Heart right ventricle (tissue), 16 donors: ENCODE data around the gene NATD1. TPM values are rescaled to one million over a fixed set of nuclear protein-coding genes. Genes with fewer than 3 reads are reported as not detected.
"Not testable (repeated sequence)": the region's sequence is repeated elsewhere in the genome, so short reads cannot be mapped to it uniquely, and the experiment has no call there.

ENCODE experiments used
- ATAC-seq, 8 donors: fragments of 200-7000 bp; cut with Tn5 transposase; one replicate each; pipeline ENCODE4 v1.9.1; 2020; ENCODE audit warnings: mild to moderate bottlenecking in 8 of 8, moderate library complexity in 8 of 8, moderate number of reproducible peaks in 1 of 8
- DNase-seq, 2 donors: peaks; one replicate each; pipeline ENCODE4 v3.0.0-alpha.2; 2020
- H3K27ac ChIP-seq, 10 donors: fragments of 200-600 bp; sonication (generic) in 2 of 10; one replicate each; pipeline versions ENCODE4 v1.5.0 to v1.8.0; 2020 to 2022; ENCODE audit warnings: mild to moderate bottlenecking in 3 of 10
- H3K27me3 ChIP-seq, 7 donors: fragments of 200-600 bp; one replicate each; pipeline ENCODE4 v1.8.0; 2021 to 2022; ENCODE audit warnings: mild to moderate bottlenecking in 2 of 7
- H3K36me3 ChIP-seq, 9 donors: fragments of 200-600 bp; sonication (generic) in 1 of 9; one replicate each; pipeline versions ENCODE4 v1.5.0 to v1.8.0; 2020 to 2022; ENCODE audit warnings: mild to moderate bottlenecking in 2 of 9
- H3K4me1 ChIP-seq, 9 donors: fragments of 200-600 bp; sonication (generic) in 1 of 9; one replicate each; pipeline versions ENCODE4 v1.5.0 to v1.8.0; 2020 to 2022; ENCODE audit warnings: mild to moderate bottlenecking in 4 of 9
- H3K4me3 ChIP-seq, 10 donors: fragments of 200-600 bp; sonication (generic) in 2 of 10; one replicate each; pipeline versions ENCODE4 v1.5.0 to v1.8.0; 2020 to 2022; ENCODE audit warnings: mild to moderate bottlenecking in 7 of 10, moderate library complexity in 2 of 10
- H3K9me3 ChIP-seq, 11 donors: fragments of 200-600 bp in 10 of 11; sonication (generic) in 2 of 11; one replicate each; pipeline versions ENCODE4 v1.5.0 to v1.8.0; 2013 to 2022; ENCODE audit warnings: mild to moderate bottlenecking in 2 of 11, control low read depth in 1 of 11, moderate library complexity in 1 of 11
- WGBS, 2 donors: extraction: QIAGEN DNeasy Blood & Tissue Kit; methylation state at CpG; one replicate each; pipeline ENCODE4 v1.1.7; 2013; ENCODE audit warnings: inconsistent platforms in 1 of 2; 5-methylcytosine and 5-hydroxymethylcytosine counted together
- intact Hi-C, 10 donors: fragments of 100-400 bp; cut with DNase I; formaldehyde crosslinking; loops; one replicate each; pipeline versions ENCODE4 v1.11.1 to v1.14.2; 2022
- polyA plus RNA-seq, 2 donors: library from polyadenylated mRNA; stranded (reverse); fragments of 200-250 nt; gene quantifications; one replicate each; pipeline ENCODE4 v1.2.3, GENCODE V29; 2013
- total RNA-seq, 10 donors: library from RNA; stranded (reverse); fragmentation: NEBNext Ultra II Directional in 3 of 10; extraction: Animal tissue kit (Norgen Biotek cat#: 25700) in 3 of 10; gene quantifications; one replicate each; pipeline versions ENCODE4 v1.2.1 to v1.2.4, GENCODE V29; 2021 to 2023
- TF ChIP-seq, protein P1 (sequence below), 9 donors: fragments of 200-600 bp; sonication (generic) in 2 of 9; IDR thresholded peaks; one replicate each; pipeline versions ENCODE4 v1.5.0 to v1.8.0; 2021 to 2022; ENCODE audit warnings: antibody characterized with exemption in 9 of 9, mild to moderate bottlenecking in 5 of 9, moderate library complexity in 1 of 9
- donor health status: Arrhythmogenic right ventricular cardiomyopathy.
- donor health status: ischemic (EF 13 %, LVEDD 7.1; RV severe dilation, severe dysfunction).
- donor health status: healthy with polysubstance abuse.
- donor health status: DM: no; HTN: yes; CAD: no.
- donor health status: DM: no; HTN: no; CAD: no.
- donor health status: ischemic (EF 25% LVEDD 6.9; RV normal size, moderate dysfunction).
- donor health status: ischemic (EF 25% LVEDD 5.7; RV mildly dilated, moderate dysfunction).
- donor health status: healthy.
- donor health status: DM: yes; HTN: yes; CAD: no.
- donor health status: Ischemic cardiomyopathy.
- donor health status: ischemic (EF 35%, LVEDD 5.7; RV mildly dilated, moderate dysfunction).
- donor health status: nonischemic (EF 11% LVEDD 7.7; RV severe dilation, severe dysfunction).
- donor health status: DM: yes; HTN: yes; CAD: no.
- donor health status: PGD.
- donor health status: ischemic (EF 29% LVEDD 5.4; RV normal size, mild dysfunction).
- donor health status: nonischemic (EF 23%, LVEDD 6.1; RV moderate dilation, normal function).

Gene NATD1
- total and polyA plus RNA-seq, 12 donors = 3.1 to 23.1 (median 18.1) TPM

DNA sequence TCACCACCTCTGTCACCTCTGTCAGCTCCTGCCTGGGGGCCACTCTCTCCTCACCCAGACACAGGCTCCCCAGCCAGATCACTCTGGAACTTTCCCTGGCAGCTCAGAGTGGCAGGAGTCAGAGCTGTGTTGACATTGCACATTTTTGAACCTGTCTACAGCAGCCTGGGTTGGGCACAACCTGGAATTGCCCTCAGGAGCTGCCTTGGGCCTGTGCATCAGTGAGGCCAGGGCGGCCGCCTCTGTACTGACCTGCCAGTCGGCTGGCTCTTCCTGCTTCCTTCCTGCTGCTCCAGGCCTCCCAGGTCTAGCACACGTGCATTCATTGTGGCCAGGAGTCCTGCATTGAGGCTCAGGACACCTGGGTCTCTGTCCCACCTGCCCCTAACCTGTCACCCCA lies 25.1 kb downstream of the NATD1 start:
- WGBS, 2 donors = 60 to 61% methylated on average over 4 of the region's 4 CpGs
- peak in 3 of 8 donors; percentile 12 to 31 (median 20) for ATAC-seq
- no peak overlapping the region for H3K27ac ChIP-seq

DNA sequence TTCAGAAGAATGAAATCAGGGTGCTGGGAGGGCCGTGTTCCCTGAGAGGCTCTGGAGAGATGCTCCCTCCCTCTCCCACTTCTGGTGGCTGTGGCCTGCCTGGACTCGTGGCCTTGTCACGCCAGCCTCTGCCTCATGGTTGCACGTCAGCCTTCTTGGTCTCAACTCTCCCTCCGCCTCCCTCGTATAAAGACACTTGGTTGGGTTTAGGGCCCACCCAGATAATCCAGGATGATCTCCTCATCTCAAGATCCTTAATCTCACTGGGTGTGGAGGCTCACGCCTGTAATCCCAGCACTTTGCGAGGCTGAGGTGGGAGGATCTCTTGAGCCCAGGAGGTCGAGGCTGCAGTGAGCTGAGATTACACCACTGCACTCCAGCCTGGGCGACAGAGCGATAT lies 25.9 kb downstream of the NATD1 start:
- H3K27ac ChIP-seq, H3K4me3 ChIP-seq, intact Hi-C loops, H3K36me3 ChIP-seq, DNase-seq, H3K27me3 ChIP-seq, H3K9me3 ChIP-seq: not testable (repeated sequence)
- H3K4me1 ChIP-seq = peaks cover 0 to 13% (median 0%) of the 10 kb centered on the region in 9 donors
- WGBS, 2 donors = 89 to 92% methylated on average over 11 of the region's 11 CpGs
- ATAC-seq = peak in 1 of 8 donors; percentile 12

More for the DNA sequence above, 25.1 kb downstream of the NATD1 start:
- TF ChIP-seq, protein P1, sequence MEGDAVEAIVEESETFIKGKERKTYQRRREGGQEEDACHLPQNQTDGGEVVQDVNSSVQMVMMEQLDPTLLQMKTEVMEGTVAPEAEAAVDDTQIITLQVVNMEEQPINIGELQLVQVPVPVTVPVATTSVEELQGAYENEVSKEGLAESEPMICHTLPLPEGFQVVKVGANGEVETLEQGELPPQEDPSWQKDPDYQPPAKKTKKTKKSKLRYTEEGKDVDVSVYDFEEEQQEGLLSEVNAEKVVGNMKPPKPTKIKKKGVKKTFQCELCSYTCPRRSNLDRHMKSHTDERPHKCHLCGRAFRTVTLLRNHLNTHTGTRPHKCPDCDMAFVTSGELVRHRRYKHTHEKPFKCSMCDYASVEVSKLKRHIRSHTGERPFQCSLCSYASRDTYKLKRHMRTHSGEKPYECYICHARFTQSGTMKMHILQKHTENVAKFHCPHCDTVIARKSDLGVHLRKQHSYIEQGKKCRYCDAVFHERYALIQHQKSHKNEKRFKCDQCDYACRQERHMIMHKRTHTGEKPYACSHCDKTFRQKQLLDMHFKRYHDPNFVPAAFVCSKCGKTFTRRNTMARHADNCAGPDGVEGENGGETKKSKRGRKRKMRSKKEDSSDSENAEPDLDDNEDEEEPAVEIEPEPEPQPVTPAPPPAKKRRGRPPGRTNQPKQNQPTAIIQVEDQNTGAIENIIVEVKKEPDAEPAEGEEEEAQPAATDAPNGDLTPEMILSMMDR (IDR thresholded peaks at IDR 0.05) = no peak
- H3K4me1 ChIP-seq = peaks cover 0 to 13% (median 0%) of the 10 kb centered on the region in 9 donors
- H3K4me3 ChIP-seq = no peak overlapping the region
- intact Hi-C loops = no loop called here
- no peak for DNase-seq
- H3K36me3 ChIP-seq = no peaks in the 10 kb centered on the region
- peaks cover 0 to 8% (median 4%) of the 10 kb centered on the region in 11 donors for H3K9me3 ChIP-seq
- H3K27me3 ChIP-seq = no peaks in the 10 kb centered on the region

DNA sequence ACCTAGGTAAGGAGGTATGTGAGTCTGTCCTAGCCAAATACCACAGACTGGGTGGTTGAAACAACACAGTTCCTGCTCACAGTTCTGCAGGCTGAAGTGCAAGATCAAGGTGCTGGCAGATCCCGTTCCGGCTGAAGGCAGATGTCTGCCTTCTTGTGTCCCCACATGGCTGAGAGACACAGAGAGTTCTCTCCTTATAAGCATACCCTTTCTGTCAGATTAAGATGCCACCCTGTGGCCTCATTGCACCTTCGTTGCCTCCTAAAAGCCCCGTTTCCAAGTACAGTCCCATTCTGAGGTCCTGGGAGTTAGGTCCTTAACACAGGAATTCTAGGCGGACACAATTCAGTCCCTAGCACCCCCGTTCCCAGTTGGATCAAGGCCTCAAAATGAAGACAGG lies 30.1 kb downstream of the NATD1 start:
- TF ChIP-seq, protein P1 (IDR thresholded peaks at IDR 0.05) = no peak
- intact Hi-C loops = loop anchor here in 1 of 10 donors (5.0 kb wide), 1 partner anchor 51 kb away; no protein-coding TSS in a partner anchor
- DNase-seq (no peak), ATAC-seq (no peak)
- H3K27ac ChIP-seq = no peak overlapping the region
- H3K9me3 ChIP-seq = peaks cover 0 to 5% (median 0%) of the 10 kb centered on the region in 11 donors
- no peak overlapping the region for H3K4me3 ChIP-seq
- peaks cover 0 to 6% (median 0%) of the 10 kb centered on the region in 9 donors for H3K4me1 ChIP-seq
- no peaks in the 10 kb centered on the region for H3K27me3 ChIP-seq
- 92 to 93% methylated on average over 6 of the region's 6 CpGs for WGBS, 2 donors
- peaks cover 0 to 5% (median 0%) of the 10 kb centered on the region in 9 donors for H3K36me3 ChIP-seq

DNA sequence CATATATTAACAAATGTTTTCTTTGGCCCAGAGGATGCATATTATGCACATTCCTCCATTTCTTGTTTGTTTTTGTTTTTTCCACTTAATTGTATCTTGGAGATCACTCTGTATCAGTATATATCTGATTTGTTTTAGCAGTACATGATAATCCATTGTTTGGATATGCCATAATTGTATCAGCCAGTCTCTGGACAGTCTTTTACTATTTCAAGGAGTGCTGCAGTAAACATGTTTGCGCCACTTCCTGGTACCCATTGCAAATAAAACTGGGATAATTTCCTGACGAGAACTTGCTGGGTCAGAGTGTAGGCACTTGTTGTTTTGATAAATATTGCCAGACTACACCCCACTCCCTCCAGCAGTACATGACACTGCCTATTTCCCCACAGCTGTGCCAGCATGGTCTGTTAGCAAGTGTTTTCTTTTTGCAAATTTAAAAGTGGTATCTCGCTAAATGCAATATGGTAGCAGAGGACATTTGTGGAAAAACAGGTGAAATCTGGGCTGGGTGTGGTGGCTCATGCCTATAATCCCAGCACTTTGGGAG lies 34.3 kb downstream of the NATD1 start:
- TF ChIP-seq, protein P1 (IDR thresholded peaks at IDR 0.05) = no peak
- peaks cover 0 to 5% (median 0%) of the 10 kb centered on the region in 11 donors for H3K9me3 ChIP-seq
- ATAC-seq (no peak), DNase-seq (no peak)
- WGBS, 2 donors = 89 to 90% methylated on average over 3 of the region's 3 CpGs
- H3K27ac ChIP-seq = no peak overlapping the region
- peaks cover 5 to 24% (median 13%) of the 10 kb centered on the region in 9 donors for H3K4me1 ChIP-seq
- H3K36me3 ChIP-seq = peaks cover 0 to 6% (median 0%) of the 10 kb centered on the region in 9 donors
- intact Hi-C loops = loop anchor here in 4 of 10 donors (10.0 kb wide), 3 partner anchors 54 to 94 kb away; partner anchors contain the start of genes DHRS7B (in 2 of the 4) and MAP2K3 (in 2 of the 4)
- no peak overlapping the region for H3K4me3 ChIP-seq
- no peaks in the 10 kb centered on the region for H3K27me3 ChIP-seq

DNA sequence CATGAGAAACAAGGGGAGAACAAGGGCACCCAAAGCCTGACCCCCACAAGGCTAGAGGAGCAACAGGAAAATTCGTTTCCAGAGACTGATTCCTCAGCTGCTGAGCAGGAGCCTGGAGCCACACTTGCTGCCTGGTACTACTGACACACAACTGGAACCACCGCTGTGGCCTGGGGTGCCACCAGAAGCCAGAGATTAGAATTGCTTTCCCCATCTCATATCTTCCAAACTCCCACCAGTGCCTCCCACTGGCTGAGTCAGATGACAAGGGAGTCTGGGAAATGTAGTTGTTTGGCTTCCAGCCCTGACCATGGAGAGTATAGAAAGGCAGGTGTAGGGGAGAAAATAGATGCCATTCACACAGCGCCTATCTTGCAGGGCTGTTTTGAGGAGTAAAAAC lies 35.1 kb downstream of the NATD1 start:
- Histone ChIP-seq H3K9me3 (peaks cover 0 to 5% (median 0%) of the 10 kb centered on the region in 11 donors), H3K4me1 (peaks cover 5 to 27% (median 16%) of the 10 kb centered on the region in 9 donors), H3K4me3 (no peak overlapping the region), H3K36me3 (peaks cover 0 to 6% (median 0%) of the 10 kb centered on the region in 9 donors), H3K27ac (no peak overlapping the region), H3K27me3 (no peaks in the 10 kb centered on the region)
- intact Hi-C loops = loop anchor here in 4 of 10 donors (10.0 kb wide), 3 partner anchors 53 to 93 kb away; partner anchors contain the start of genes DHRS7B (in 2 of the 4) and MAP2K3 (in 2 of the 4)
- ATAC-seq (no peak), DNase-seq (no peak)
- TF ChIP-seq, protein P1 (IDR thresholded peaks at IDR 0.05) = peak in 1 of 9 donors; percentile 16
- 57 to 71% methylated on average over 3 of the region's 3 CpGs for WGBS, 2 donors
